Activated CD4-positive, alpha-beta memory T cell treated with anti-CD3 and anti-CD28 coated beads for 36 hours (primary cell): ENCODE measurements around the gene PDE4B. TPM values are rescaled to one million over a fixed set of nuclear protein-coding genes. Genes with fewer than 3 reads are reported as not detected.
"Not testable (repeated sequence)": the region's sequence is repeated elsewhere in the genome, so short reads cannot be mapped to it uniquely, and the experiment has no call there.

Experiments
- CTCF ChIA-PET: fragments of 350-600 bp; sonication (Branson Sonifier 250); formaldehyde crosslinking; loops from one replicate; lab custom pipeline; 2021; ENCODE audit warnings: antibody characterized with exemption, inconsistent platforms; lab: Charles Lee
- POLR2A ChIA-PET: fragments of 350-600 bp; sonication (Branson Sonifier 250); formaldehyde crosslinking; loops from one replicate; lab custom pipeline; 2021; ENCODE audit warnings: antibody characterized with exemption; lab: Charles Lee
- DNase-seq: peaks from one replicate; pipeline ENCODE4 v3.0.0-alpha.2; 2020
- H3K27ac Mint-ChIP-seq: one replicate; pipeline ENCODE4 v1.8.0; 2021; ENCODE audit warnings: mixed read lengths
- H3K27me3 Mint-ChIP-seq: one replicate; pipeline ENCODE4 v1.8.0; 2021; ENCODE audit warnings: mixed read lengths
- H3K36me3 Mint-ChIP-seq: one replicate; pipeline ENCODE4 v1.8.0; 2021; ENCODE audit warnings: mixed read lengths
- H3K4me1 Mint-ChIP-seq: one replicate; pipeline ENCODE4 v1.8.0; 2021; ENCODE audit warnings: low read depth, mixed read lengths
- H3K4me3 Mint-ChIP-seq: one replicate; pipeline ENCODE4 v1.8.0; 2021; ENCODE audit warnings: mild to moderate bottlenecking, mixed read lengths
- H3K9me3 Mint-ChIP-seq: one replicate; pipeline ENCODE4 v1.8.0; 2021; ENCODE audit warnings: mixed read lengths
- intact Hi-C: fragments of 100-400 bp; cut with micrococcal nuclease; formaldehyde crosslinking; loops from one replicate; pipeline ENCODE4 v1.15.1; 2023
- total RNA-seq, 2 experiments: library from RNA; stranded (reverse); gene quantifications; one replicate each; pipeline ENCODE4 v1.2.3, GENCODE V29; 2021

The PDE4B gene
- total RNA-seq, 2 experiments from 2014 or later, result 34.7 to 38.3 TPM

GRCh38 chr1:65958561-65959350 is 166.1 kb downstream of the PDE4B start:
- Mint-ChIP-seq H3K27me3 (peaks cover 2% of the 10 kb centered on the region), H3K4me1 (no peaks in the 10 kb centered on the region)
- POLR2A ChIA-PET, result interaction anchor here (0.5 to 0.9 kb wide), 2 partner anchors 284 to 289 kb away, joined by 3 read pairs; no protein-coding TSS in a partner anchor

GRCh38 chr1:65959896-65960567 is 167.3 kb downstream of the PDE4B start:
- intact Hi-C loops, result loop anchor here (1.0 to 10.0 kb wide), 6 partner anchors 243 to 767 kb away; no protein-coding TSS in a partner anchor
- no peaks in the 10 kb centered on the region for H3K4me1 Mint-ChIP-seq
- POLR2A ChIA-PET, result interaction anchor here (0.9 kb wide), 1 partner anchor 283 kb away, joined by 3 read pairs; no protein-coding TSS in a partner anchor
- DNase-seq, result no peak
- CTCF ChIA-PET, result interaction anchor here (0.6 to 8.1 kb wide), 16 partner anchors 8 to 798 kb away, joined by 3 to 208 read pairs (median 4); no protein-coding TSS in a partner anchor
- no peak overlapping the region for H3K27ac Mint-ChIP-seq
- no peaks in the 10 kb centered on the region for H3K36me3 Mint-ChIP-seq
- H3K4me3 Mint-ChIP-seq, result no peak overlapping the region
- H3K9me3 Mint-ChIP-seq, result no peaks in the 10 kb centered on the region
- H3K27me3 Mint-ChIP-seq, result peaks cover 2% of the 10 kb centered on the region

More at GRCh38 chr1:65958561-65959350, 166.1 kb downstream of the PDE4B start:
- DNase-seq, result peak; percentile 13
- no peaks in the 10 kb centered on the region for H3K36me3 Mint-ChIP-seq
- H3K27ac Mint-ChIP-seq, result no peak overlapping the region
- H3K4me3 Mint-ChIP-seq, result no peak overlapping the region
- H3K9me3 Mint-ChIP-seq, result no peaks in the 10 kb centered on the region
- CTCF ChIA-PET, result interaction anchor here (0.6 to 8.1 kb wide), 18 partner anchors 9 to 800 kb away, joined by 3 to 208 read pairs (median 6); no protein-coding TSS in a partner anchor
- intact Hi-C loops, result loop anchor here (1.0 to 10.0 kb wide), 6 partner anchors 241 to 769 kb away; no protein-coding TSS in a partner anchor

GRCh38 chr1:65963156-65963888 is 170.6 kb downstream of the PDE4B start:
- CTCF ChIA-PET, result interaction anchor here (5.9 to 8.1 kb wide), 2 partner anchors 280 to 483 kb away, joined by 65 to 208 read pairs; no protein-coding TSS in a partner anchor
- H3K36me3 Mint-ChIP-seq, result no peaks in the 10 kb centered on the region
- peaks cover 4% of the 10 kb centered on the region for H3K27me3 Mint-ChIP-seq
- no peak overlapping the region for H3K4me3 Mint-ChIP-seq
- peaks cover 3% of the 10 kb centered on the region for H3K9me3 Mint-ChIP-seq
- no peak overlapping the region for H3K27ac Mint-ChIP-seq
- POLR2A ChIA-PET, result no interaction called here
- intact Hi-C loops, result no loop called here
- DNase-seq, result no peak
- no peaks in the 10 kb centered on the region for H3K4me1 Mint-ChIP-seq

GRCh38 chr1:65964123-65964522 is 171.4 kb downstream of the PDE4B start:
- H3K27ac Mint-ChIP-seq, result no peak overlapping the region
- ChIA-PET POLR2A (no interaction called here), CTCF (interaction anchor here (5.9 to 8.1 kb wide), 2 partner anchors 279 to 482 kb away, joined by 65 to 208 read pairs; no protein-coding TSS in a partner anchor)
- H3K4me3 Mint-ChIP-seq, result no peak overlapping the region
- no peak for DNase-seq
- no peaks in the 10 kb centered on the region for H3K36me3 Mint-ChIP-seq
- peaks cover 3% of the 10 kb centered on the region for H3K9me3 Mint-ChIP-seq
- H3K27me3 Mint-ChIP-seq, result peaks cover 4% of the 10 kb centered on the region
- no peaks in the 10 kb centered on the region for H3K4me1 Mint-ChIP-seq
- intact Hi-C loops, result no loop called here

- ChIA-PET CTCF (interaction anchor here (0.9 to 8.1 kb wide), 2 partner anchors 278 to 470 kb away, joined by 3 to 208 read pairs; no protein-coding TSS in a partner anchor), POLR2A (no interaction called here)
- H3K9me3 Mint-ChIP-seq, result peaks cover 3% of the 10 kb centered on the region
- no peak overlapping the region for H3K4me3 Mint-ChIP-seq
- H3K36me3 Mint-ChIP-seq, result no peaks in the 10 kb centered on the region
- no peaks in the 10 kb centered on the region for H3K4me1 Mint-ChIP-seq
- intact Hi-C loops, result no loop called here
- DNase-seq, result no peak
- no peak overlapping the region for H3K27ac Mint-ChIP-seq
- peaks cover 2% of the 10 kb centered on the region for H3K27me3 Mint-ChIP-seq
These were observed 172.7 kb downstream of the PDE4B start for GRCh38 chr1:65965112-65965996.

- POLR2A ChIA-PET, H3K9me3 Mint-ChIP-seq, H3K4me3 Mint-ChIP-seq, H3K36me3 Mint-ChIP-seq, DNase-seq, H3K27ac Mint-ChIP-seq, intact Hi-C loops, H3K4me1 Mint-ChIP-seq: not testable (repeated sequence)
- peaks cover 10% of the 10 kb centered on the region for H3K27me3 Mint-ChIP-seq
- CTCF ChIA-PET, result interaction anchor here (0.9 to 2.3 kb wide), 2 partner anchors 8 to 275 kb away, joined by 4 to 9 read pairs; no protein-coding TSS in a partner anchor
These were observed 174.8 kb downstream of the PDE4B start for GRCh38 chr1:65967492-65967891.

GRCh38 chr1:65971547-65971946 is 178.9 kb downstream of the PDE4B start:
- ChIA-PET CTCF (interaction anchor here (1.8 kb wide), 1 partner anchor 10 kb away, joined by 4 read pairs; no protein-coding TSS in a partner anchor), POLR2A (no interaction called here)
- peaks cover 9% of the 10 kb centered on the region for H3K36me3 Mint-ChIP-seq

GRCh38 chr1:65975708-65976107 is 183.0 kb downstream of the PDE4B start:
- H3K4me1 Mint-ChIP-seq, result peaks cover 2% of the 10 kb centered on the region
- no peak overlapping the region for H3K4me3 Mint-ChIP-seq
- H3K27me3 Mint-ChIP-seq, result peaks cover 14% of the 10 kb centered on the region
- POLR2A ChIA-PET, result no interaction called here
- H3K9me3 Mint-ChIP-seq, result peaks cover 26% of the 10 kb centered on the region
- H3K36me3 Mint-ChIP-seq, result peaks cover 9% of the 10 kb centered on the region
- no peak overlapping the region for H3K27ac Mint-ChIP-seq
- CTCF ChIA-PET, result no interaction called here
- intact Hi-C loops, result no loop called here
- DNase-seq, result no peak

More at GRCh38 chr1:65971547-65971946, 178.9 kb downstream of the PDE4B start:
- DNase-seq, result no peak
- no peak overlapping the region for H3K27ac Mint-ChIP-seq
- intact Hi-C loops, result no loop called here
- H3K27me3 Mint-ChIP-seq, result peaks cover 10% of the 10 kb centered on the region
- peaks cover 2% of the 10 kb centered on the region for H3K4me1 Mint-ChIP-seq
- peaks cover 24% of the 10 kb centered on the region for H3K9me3 Mint-ChIP-seq
- no peak overlapping the region for H3K4me3 Mint-ChIP-seq

GRCh38 chr1:65979136-65980044 is 186.7 kb downstream of the PDE4B start:
- no peak overlapping the region for H3K27ac Mint-ChIP-seq
- H3K4me3 Mint-ChIP-seq, result no peak overlapping the region
- H3K27me3 Mint-ChIP-seq, result peaks cover 15% of the 10 kb centered on the region
- peaks cover 9% of the 10 kb centered on the region for H3K36me3 Mint-ChIP-seq
- peaks cover 26% of the 10 kb centered on the region for H3K9me3 Mint-ChIP-seq
- no peaks in the 10 kb centered on the region for H3K4me1 Mint-ChIP-seq
- ChIA-PET POLR2A (no interaction called here), CTCF (interaction anchor here (0.7 kb wide), 1 partner anchor 1154 kb away, joined by 4 read pairs; no protein-coding TSS in a partner anchor)
- intact Hi-C loops, result no loop called here
- no peak for DNase-seq

- Mint-ChIP-seq H3K4me3 (no peak overlapping the region), H3K27me3 (peaks cover 15% of the 10 kb centered on the region), H3K36me3 (peaks cover 3% of the 10 kb centered on the region), H3K27ac (no peak overlapping the region), H3K4me1 (no peaks in the 10 kb centered on the region), H3K9me3 (peaks cover 17% of the 10 kb centered on the region)
- DNase-seq, result no peak
- ChIA-PET POLR2A (no interaction called here), CTCF (no interaction called here)
- intact Hi-C loops, result no loop called here
These were observed 187.5 kb downstream of the PDE4B start for GRCh38 chr1:65980237-65980636.
